HG02588 (cell line): ENCODE measurements around the gene TSPAN31.
"Not testable (repeated sequence)": the region's sequence is repeated elsewhere in the genome, so short reads cannot be mapped to it uniquely, and the experiment has no call there.

Source experiments
- ATAC-seq: cut with Tn5 transposase; IDR thresholded peaks from one replicate; pipeline ENCODE4 v1.9.1; 2021; ENCODE audit warnings: mild to moderate bottlenecking, moderate library complexity; ENCODE audit not compliant: unreplicated experiment

The TSPAN31 gene

GRCh38 chr12:57744777-57745484 is at the start of gene TSPAN31:
Gene TSPAN31 (plus strand): TSS chr12:57745039. CDS start chr12:57745155, 116 bp downstream.
- peak; percentile 78 for ATAC-seq

- ATAC-seq: no peak
Observed at GRCh38 chr12:57695770-57696432, 48.9 kb upstream of the TSPAN31 start.

- no peak for ATAC-seq
Observed at GRCh38 chr12:57697076-57697475, 47.8 kb upstream of the TSPAN31 start.

GRCh38 chr12:57698414-57698813 is 46.4 kb upstream of the TSPAN31 start:
- no peak for ATAC-seq

GRCh38 chr12:57700317-57700716 is 44.5 kb upstream of the TSPAN31 start:
- no peak for ATAC-seq

- ATAC-seq: no peak
Observed at GRCh38 chr12:57707250-57707649, 37.6 kb upstream of the TSPAN31 start.

GRCh38 chr12:57708296-57708695 is 36.5 kb upstream of the TSPAN31 start:
- no peak for ATAC-seq

GRCh38 chr12:57712701-57713100 is 32.1 kb upstream of the TSPAN31 start:
- ATAC-seq: no peak

GRCh38 chr12:57713209-57713608 is 31.6 kb upstream of the TSPAN31 start:
- ATAC-seq: no peak

- ATAC-seq: not testable (repeated sequence)
Observed at GRCh38 chr12:57715036-57715748, 29.6 kb upstream of the TSPAN31 start.

- ATAC-seq: no peak
Observed at GRCh38 chr12:57715786-57716185, 29.1 kb upstream of the TSPAN31 start.

- ATAC-seq: no peak
Observed at GRCh38 chr12:57716305-57716704, 28.5 kb upstream of the TSPAN31 start.

GRCh38 chr12:57717131-57717530 is 27.7 kb upstream of the TSPAN31 start:
- ATAC-seq: no peak

- no peak for ATAC-seq
Observed at GRCh38 chr12:57717846-57718640, 26.8 kb upstream of the TSPAN31 start.

- no peak for ATAC-seq
Observed at GRCh38 chr12:57718641-57719528, 26.0 kb upstream of the TSPAN31 start.

GRCh38 chr12:57719777-57720605 is 24.8 kb upstream of the TSPAN31 start:
- no peak for ATAC-seq

- ATAC-seq: no peak
Observed at GRCh38 chr12:57720606-57721595, 23.9 kb upstream of the TSPAN31 start.
